GM12801 (cell line): ENCODE measurements around the gene RLIM.

Experiments used
- TF ChIP-seq, protein P1 (sequence below): IDR thresholded peaks from one replicate; pipeline ENCODE4 v1.5.1; 2011; ENCODE audit warnings: control low read depth; ENCODE audit not compliant: insufficient read length; ENCODE audit errors: extremely low read depth

Gene RLIM, protein sequence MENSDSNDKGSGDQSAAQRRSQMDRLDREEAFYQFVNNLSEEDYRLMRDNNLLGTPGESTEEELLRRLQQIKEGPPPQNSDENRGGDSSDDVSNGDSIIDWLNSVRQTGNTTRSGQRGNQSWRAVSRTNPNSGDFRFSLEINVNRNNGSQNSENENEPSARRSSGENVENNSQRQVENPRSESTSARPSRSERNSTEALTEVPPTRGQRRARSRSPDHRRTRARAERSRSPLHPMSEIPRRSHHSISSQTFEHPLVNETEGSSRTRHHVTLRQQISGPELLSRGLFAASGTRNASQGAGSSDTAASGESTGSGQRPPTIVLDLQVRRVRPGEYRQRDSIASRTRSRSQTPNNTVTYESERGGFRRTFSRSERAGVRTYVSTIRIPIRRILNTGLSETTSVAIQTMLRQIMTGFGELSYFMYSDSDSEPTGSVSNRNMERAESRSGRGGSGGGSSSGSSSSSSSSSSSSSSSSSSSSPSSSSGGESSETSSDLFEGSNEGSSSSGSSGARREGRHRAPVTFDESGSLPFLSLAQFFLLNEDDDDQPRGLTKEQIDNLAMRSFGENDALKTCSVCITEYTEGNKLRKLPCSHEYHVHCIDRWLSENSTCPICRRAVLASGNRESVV

DNA sequence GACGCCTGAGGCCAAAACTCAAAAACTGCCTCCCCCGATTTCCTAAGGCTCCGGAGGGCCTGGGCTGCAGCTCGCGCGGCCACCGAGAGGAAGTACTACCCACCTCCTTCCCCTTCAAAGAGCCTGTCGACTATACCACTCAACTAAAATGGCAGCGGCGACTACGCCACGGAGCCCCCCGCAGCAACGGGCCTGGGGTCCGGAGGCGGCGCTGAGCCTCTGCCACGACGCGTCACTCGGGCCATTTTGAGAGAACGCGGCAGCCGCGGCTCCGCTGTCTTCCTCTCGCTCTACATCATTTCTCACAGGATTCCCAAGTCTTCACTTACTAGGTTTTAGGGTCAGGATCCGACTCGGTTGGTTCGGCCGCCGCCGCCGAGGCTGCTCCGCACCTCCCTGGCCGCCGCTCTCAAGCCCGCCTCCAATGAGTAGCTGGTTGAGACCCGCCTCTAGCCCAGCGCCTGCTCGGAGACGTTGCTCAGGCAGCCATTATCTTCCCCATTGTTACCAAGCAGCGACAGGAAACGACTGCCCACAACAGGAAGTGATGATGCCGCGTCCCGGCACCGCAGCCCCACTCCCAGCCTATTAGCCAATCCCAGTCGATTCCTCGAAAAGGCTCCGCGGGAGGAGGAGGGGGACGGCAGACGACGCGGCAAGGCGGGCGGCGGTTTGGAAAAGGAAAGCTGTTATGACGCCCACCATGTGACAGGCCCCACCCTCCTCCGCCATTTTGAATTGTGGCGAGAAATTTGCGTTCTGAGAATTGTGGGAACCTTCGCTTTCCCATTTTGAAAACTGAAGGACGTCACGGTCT, at the start of gene RLIM:
RLIM (minus strand) TSS at position 532 of the 817 bp plus-strand sequence. CDS start 18,647 bp downstream, outside the sequence.
- TF ChIP-seq, protein P1, sequence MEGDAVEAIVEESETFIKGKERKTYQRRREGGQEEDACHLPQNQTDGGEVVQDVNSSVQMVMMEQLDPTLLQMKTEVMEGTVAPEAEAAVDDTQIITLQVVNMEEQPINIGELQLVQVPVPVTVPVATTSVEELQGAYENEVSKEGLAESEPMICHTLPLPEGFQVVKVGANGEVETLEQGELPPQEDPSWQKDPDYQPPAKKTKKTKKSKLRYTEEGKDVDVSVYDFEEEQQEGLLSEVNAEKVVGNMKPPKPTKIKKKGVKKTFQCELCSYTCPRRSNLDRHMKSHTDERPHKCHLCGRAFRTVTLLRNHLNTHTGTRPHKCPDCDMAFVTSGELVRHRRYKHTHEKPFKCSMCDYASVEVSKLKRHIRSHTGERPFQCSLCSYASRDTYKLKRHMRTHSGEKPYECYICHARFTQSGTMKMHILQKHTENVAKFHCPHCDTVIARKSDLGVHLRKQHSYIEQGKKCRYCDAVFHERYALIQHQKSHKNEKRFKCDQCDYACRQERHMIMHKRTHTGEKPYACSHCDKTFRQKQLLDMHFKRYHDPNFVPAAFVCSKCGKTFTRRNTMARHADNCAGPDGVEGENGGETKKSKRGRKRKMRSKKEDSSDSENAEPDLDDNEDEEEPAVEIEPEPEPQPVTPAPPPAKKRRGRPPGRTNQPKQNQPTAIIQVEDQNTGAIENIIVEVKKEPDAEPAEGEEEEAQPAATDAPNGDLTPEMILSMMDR: no peak

DNA sequence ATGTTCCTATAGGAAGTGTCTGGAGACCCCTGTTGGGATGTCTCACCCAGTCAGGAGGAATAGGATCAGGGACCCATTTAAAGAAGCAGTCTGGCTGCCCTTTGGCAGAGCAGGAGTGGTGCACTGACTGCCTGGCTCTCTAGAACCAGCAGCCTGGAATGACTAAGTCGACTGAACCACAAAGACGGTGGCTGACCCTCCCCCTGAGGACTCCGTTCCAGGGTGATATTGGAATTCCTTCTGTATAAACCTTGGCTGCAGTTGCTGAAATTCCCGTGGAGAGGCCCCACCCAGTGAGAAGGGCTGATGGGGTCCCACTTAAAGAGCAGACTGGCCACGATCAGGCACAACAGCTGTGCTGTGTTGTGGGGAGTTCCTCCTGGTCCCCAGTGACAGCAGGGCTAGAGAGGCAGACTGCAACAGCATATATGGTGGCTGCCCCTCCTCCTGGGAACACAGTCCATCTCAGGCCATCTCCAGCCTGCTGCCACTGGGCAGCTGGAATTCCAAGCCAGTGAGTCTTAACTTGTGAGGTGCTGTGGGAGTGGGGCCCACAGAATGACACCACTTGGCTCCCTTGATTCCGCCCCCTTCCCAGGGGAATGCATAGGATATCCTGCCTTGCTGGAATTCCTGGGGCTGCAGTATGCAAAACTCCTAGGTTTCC, 41.8 kb upstream of the RLIM start:
- TF ChIP-seq, protein P1: no peak

DNA sequence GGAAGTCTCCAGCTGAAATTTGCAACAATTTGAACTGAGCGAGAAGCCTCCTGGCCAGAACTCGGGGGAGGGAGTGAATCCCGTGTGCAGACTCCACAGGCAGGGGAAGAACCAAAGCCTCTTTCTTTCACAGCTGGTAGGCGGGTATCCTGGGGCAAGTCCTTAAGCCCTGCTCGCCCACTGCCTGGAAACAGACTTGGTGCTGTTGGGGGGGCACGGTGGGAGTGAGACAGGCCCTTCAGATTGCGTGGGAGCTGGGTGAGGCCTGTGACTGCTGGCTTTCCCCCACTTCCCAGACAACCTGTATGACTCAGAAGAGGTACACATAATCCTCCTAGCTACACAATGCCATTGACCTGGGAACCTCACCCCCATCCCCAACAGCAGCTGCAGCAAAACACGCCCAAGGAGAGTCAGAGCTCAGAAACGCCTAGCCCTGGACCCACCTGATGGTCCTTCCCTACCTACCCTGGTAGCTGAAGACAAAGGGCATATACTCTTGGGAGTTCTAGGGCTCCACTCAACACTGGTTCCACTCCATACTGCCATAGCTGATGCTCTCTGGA, 22.4 kb upstream of the RLIM start:
- TF ChIP-seq, protein P1: no peak

DNA sequence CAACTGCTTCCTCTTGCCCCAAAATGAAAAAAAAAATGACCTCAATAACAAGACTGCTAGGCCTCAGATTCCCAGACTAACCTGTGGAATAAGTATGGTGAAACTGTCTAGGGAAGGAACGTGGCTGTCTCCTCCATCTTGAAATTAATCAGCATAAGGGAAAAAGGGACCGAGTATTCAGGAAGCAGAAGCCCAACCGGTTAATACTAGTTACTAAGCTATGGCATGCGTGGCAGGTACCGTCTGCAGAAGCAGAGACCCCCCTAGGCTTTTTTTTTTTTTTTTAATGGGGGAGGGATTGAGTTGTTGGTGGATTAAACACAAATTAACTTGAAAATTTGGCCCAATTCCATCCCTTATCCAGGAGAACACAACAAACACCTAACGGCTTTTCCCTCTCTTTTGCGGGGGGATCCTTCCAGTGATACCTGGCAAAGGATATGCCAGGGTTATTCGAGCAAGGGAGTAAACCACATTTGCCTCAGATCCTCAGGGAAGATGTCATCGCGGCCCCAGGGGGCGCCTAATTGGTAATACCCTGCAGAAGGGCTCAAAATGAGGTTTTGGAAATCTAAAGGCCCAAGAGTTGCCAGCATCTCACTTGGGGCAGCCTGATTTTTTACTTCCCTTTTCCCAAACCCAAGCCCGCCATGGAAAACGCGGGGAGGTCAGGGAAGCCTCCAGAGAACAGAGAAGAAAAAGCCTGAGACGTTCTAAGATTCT, 893 bp downstream of the RLIM start:
- TF ChIP-seq, protein P1: no peak

DNA sequence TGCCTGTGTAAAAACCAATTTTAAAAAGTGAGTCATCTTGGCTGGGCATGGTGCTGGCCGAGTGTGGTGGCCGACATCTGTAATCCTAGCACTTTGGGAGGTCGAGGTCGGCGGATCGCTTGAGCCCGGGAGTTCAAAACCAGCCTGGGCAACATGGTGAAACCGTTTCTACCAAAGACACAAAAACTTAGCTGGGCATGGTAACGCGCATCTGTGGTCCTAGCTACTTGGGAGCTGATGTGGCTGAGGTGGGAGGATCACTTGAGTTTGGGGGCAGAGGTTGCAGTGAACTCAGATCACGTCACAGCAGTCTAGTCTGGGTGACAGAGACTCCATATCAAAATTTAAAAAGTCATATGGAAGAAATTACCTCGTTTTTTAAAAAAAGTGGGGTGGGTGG, 7.6 kb downstream of the RLIM start:
- TF ChIP-seq, protein P1: no peak

DNA sequence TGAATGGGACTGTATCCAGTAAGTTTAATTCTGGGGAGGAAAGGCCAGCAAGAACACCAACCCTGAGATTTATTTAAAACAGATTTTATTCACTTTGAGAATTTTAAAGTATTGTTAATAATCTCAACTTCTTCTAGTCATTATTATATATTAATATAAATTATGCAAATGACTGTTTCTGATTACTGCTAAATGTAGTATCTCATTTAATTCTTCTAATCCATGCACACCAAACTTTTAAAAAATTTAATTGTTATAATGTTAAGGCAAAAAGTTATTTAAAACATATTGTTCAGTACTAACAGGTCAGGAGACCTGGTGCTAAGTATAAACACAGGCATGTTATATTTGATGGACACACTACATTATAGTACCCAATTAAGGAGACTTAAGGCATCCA, 8.1 kb downstream of the RLIM start:
- TF ChIP-seq, protein P1: no peak
